Fibroblast of lung (primary cell): ENCODE measurements around the gene NR2E1. TPM values are rescaled to one million over a fixed set of nuclear protein-coding genes. Genes with fewer than 3 reads are reported as not detected.

Experiments used
- DNase-seq, 2 donors: peaks; one replicate each; pipeline versions ENCODE4 v3.0.0 to v3.0.0-alpha.2; 2010; ENCODE audit warnings: low read depth in 2 of 2
- H2AFZ ChIP-seq: 2 replicates; pipeline ENCODE4 v1.5.1; 2012; ENCODE audit warnings: low read length, control low read depth, inconsistent platforms
- H3K27ac ChIP-seq: 2 replicates; pipeline ENCODE4 v1.5.1; 2011; ENCODE audit warnings: low read length, control low read depth; ENCODE audit not compliant: insufficient read depth
- H3K27me3 ChIP-seq: 2 replicates; pipeline ENCODE4 v1.5.1; 2011; ENCODE audit warnings: mild to moderate bottlenecking, low read length; ENCODE audit not compliant: control insufficient read depth, insufficient read depth
- H3K36me3 ChIP-seq: 2 replicates; pipeline ENCODE4 v1.5.1; 2011; ENCODE audit warnings: low read length; ENCODE audit not compliant: control insufficient read depth, insufficient read depth
- H3K4me1 ChIP-seq: 2 replicates; pipeline ENCODE4 v1.5.1; 2011; ENCODE audit warnings: low read length; ENCODE audit not compliant: control insufficient read depth, insufficient read depth; ENCODE audit errors: extremely low read depth
- H3K4me2 ChIP-seq: 2 replicates; pipeline ENCODE4 v1.5.1; 2011; ENCODE audit warnings: low read length, control low read depth; ENCODE audit not compliant: insufficient read depth; ENCODE audit errors: extremely low read depth
- H3K4me3 ChIP-seq, 4 experiments: fragments of 200-600 bp in 1 of 4; sonication (generic) in 1 of 4; replicated peaks in 1 of 4; 2 replicates each; pipeline ENCODE4 v1.5.1; 2011 to 2016; ENCODE audit warnings: low read length in 4 of 4, low read depth in 3 of 4, mild to moderate bottlenecking in 3 of 4, control low read depth in 2 of 4, inconsistent platforms in 1 of 4, mixed read lengths in 1 of 4; ENCODE audit not compliant: insufficient read depth in 1 of 4; ENCODE audit errors: control extremely low read depth in 1 of 4
- H3K79me2 ChIP-seq: 2 replicates; pipeline ENCODE4 v1.5.1; 2012; ENCODE audit warnings: mild to moderate bottlenecking, low read length, inconsistent platforms; ENCODE audit not compliant: control insufficient read depth, insufficient read depth
- H3K9ac ChIP-seq: 2 replicates; pipeline ENCODE4 v1.5.1; 2011; ENCODE audit warnings: mild to moderate bottlenecking, low read length, control low read depth; ENCODE audit not compliant: insufficient read depth
- H3K9me3 ChIP-seq: 2 replicates; pipeline ENCODE4 v1.5.1; 2012; ENCODE audit warnings: low read depth, low read length; ENCODE audit not compliant: control insufficient read depth, insufficient read depth
- H4K20me1 ChIP-seq: 2 replicates; pipeline ENCODE4 v1.5.1; 2011; ENCODE audit warnings: low read length; ENCODE audit not compliant: control insufficient read depth, insufficient read depth; ENCODE audit errors: extremely low read depth
- CTCF ChIP-seq, 2 donors: IDR thresholded peaks in 1 of 2; conservative IDR thresholded peaks in 1 of 2; 1 replicate in 1 of 2; 2 replicates in 1 of 2; pipeline ENCODE4 v1.5.1; 2011 to 2012; ENCODE audit warnings: low read length in 2 of 2, control low read depth in 1 of 2, inconsistent platforms in 1 of 2, low read depth in 1 of 2, mild to moderate bottlenecking in 1 of 2
- EZH2 ChIP-seq: IDR thresholded peaks from 2 replicates; pipeline ENCODE4 v1.5.1; 2012; ENCODE audit warnings: low read length, control low read depth, mild to moderate bottlenecking; ENCODE audit errors: missing control alignments
- polyA plus RNA-seq, 2 donors: library from polyadenylated mRNA; depleted of rRNA in 1 of 2; stranded (reverse) in 1 of 2; unstranded in 1 of 2; fragments of >200 nt; gene quantifications; 2 replicates each; pipeline ENCODE4 v1.2.1, GENCODE V29; 2011 to 2012; ENCODE audit warnings: missing spikeins in 1 of 2
- total RNA-seq: library from RNA; depleted of rRNA; stranded (reverse); fragments of >200 nt; gene quantifications from 2 replicates; pipeline ENCODE4 v1.2.1, GENCODE V29; 2014

Gene NR2E1
- total and polyA plus RNA-seq, 2 donors (not counting 1 experiment from before 2014, with no cell fraction given): not detected

GRCh38 chr6:108159981-108160380 is 5.8 kb upstream of the NR2E1 start:
- Histone ChIP-seq H3K36me3 (no peaks in the 10 kb centered on the region), H3K4me1 (no peaks in the 10 kb centered on the region), H3K4me2 (no peak overlapping the region), H3K27ac (no peak overlapping the region), H3K79me2 (no peaks in the 10 kb centered on the region), H3K27me3 (peaks cover 81% of the 10 kb centered on the region), H3K4me3 (no peak overlapping the region), H3K9ac (no peak overlapping the region), H2AFZ (no peak overlapping the region), H3K9me3 (no peaks in the 10 kb centered on the region), H4K20me1 (no peaks in the 10 kb centered on the region)
- no peak for DNase-seq
- TF ChIP-seq CTCF (conservative IDR thresholded peaks at IDR 0.05 in 1 of 2, IDR thresholded peaks at IDR 0.05 in 1 of 2; ENCODE audit: low read depth in 1 of 2, low read length in 2 of 2): no peak
- no peak for TF ChIP-seq EZH2

DNA sequence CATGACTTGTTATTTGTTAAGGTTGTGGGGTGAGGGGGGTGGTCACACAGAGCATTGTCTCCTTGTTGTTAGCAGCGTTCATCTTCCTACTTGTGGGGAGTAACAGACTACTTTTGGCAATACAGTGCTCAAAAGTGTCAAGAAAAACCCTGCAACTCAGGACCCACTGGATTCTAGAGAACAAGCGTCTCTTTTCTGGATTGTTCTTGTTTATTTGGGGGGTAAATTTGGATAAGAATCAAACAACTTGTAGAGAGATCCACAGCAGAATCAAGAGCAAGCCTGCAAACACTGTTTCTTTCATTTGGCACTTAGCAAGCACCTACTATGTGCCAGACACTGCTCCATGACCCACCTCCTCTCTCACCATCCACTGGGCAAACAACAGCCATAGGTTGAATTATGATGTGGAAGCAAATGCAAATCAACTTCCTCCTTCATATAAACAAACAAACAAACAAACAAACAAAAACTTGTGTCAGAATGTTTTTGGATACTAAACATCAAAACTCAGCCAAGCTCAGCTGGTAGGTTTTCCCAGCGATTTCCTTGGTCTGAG is 4.0 kb upstream of the NR2E1 start:
- no peak overlapping the region for H3K4me2 ChIP-seq
- H3K9ac ChIP-seq: no peak overlapping the region
- H3K79me2 ChIP-seq: no peaks in the 10 kb centered on the region
- H3K27me3 ChIP-seq: peaks cover 90% of the 10 kb centered on the region
- H3K27ac ChIP-seq: no peak overlapping the region
- no peaks in the 10 kb centered on the region for H3K36me3 ChIP-seq
- H3K4me1 ChIP-seq: no peaks in the 10 kb centered on the region
- H3K4me3 ChIP-seq: no peak overlapping the region
- no peaks in the 10 kb centered on the region for H3K9me3 ChIP-seq
- no peak overlapping the region for H2AFZ ChIP-seq
- no peaks in the 10 kb centered on the region for H4K20me1 ChIP-seq
- DNase-seq: no peak
- TF ChIP-seq EZH2: no peak
- no peak for TF ChIP-seq CTCF (conservative IDR thresholded peaks at IDR 0.05 in 1 of 2, IDR thresholded peaks at IDR 0.05 in 1 of 2; ENCODE audit: low read depth in 1 of 2, low read length in 2 of 2)

DNA sequence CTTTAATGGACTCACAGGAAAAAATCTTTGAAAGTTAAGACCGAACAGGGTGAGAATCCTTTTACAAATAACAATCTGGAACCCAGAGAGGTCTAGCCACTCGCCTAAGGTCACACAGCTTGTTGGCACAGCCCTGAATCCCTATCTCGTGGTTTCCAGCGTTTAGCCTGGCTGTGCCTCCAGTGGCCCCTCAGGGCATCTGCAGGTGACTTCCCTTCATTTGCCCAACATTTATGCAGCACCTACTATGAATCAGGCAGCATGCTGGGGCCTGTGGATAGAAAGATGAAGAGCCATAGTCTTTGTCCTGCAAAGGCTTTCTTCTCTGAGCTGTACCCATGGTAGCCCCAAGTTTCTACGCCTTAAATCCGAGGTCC is 2.6 kb upstream of the NR2E1 start:
- no peak for DNase-seq
- Histone ChIP-seq H3K27me3 (peaks cover 88% of the 10 kb centered on the region), H3K4me1 (no peaks in the 10 kb centered on the region), H3K27ac (no peak overlapping the region), H4K20me1 (no peaks in the 10 kb centered on the region), H3K79me2 (no peaks in the 10 kb centered on the region), H3K9me3 (no peaks in the 10 kb centered on the region), H3K4me3 (no peak overlapping the region), H3K9ac (no peak overlapping the region), H2AFZ (no peak overlapping the region), H3K36me3 (no peaks in the 10 kb centered on the region), H3K4me2 (no peak overlapping the region)
- TF ChIP-seq CTCF (conservative IDR thresholded peaks at IDR 0.05 in 1 of 2, IDR thresholded peaks at IDR 0.05 in 1 of 2; ENCODE audit: low read depth in 1 of 2, low read length in 2 of 2) (no peak), EZH2 (no peak)
